HUDEP-2 (cell line): ENCODE measurements around the gene METTL9.
"Not testable (repeated sequence)": the region's sequence is repeated elsewhere in the genome, so short reads cannot be mapped to it uniquely, and the experiment has no call there.

ENCODE experiments used
- DNase-seq, 76 experiments: peaks; one replicate each; lab custom pipeline; 2025; ENCODE audit not compliant: unreplicated experiment in 76 of 76; lab: John Stamatoyannopoulos, UW

METTL9 gene

GRCh38 chr16:21599122-21600030 is at the start of gene METTL9:
METTL9 (plus strand) TSS chr16:21599577; CDS start chr16:21599734, 157 bp downstream.
- peak in 75 of 76 experiments; percentile 22 to 93 (median 85) for DNase-seq

DNA sequence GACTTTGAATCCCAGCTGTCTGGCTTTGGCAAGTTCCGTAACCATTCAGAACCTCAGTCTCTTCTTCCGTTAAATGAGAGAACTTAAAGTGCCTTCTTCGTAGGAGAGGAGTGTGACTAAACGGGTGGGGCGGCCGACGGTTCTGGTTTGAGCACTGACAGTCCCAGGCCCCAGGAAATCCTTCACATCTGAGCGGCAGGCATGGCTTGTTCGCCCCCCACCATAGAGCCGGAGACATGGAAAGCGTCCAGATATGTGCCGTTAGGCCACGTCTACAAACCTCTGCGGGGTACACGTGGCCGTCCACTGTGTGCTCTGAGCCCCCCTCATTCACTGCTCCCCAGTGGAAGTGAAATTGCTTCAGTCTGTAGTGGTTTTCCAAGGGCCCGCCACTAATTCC is 49.4 kb upstream of the METTL9 start:
- not testable (repeated sequence) for DNase-seq

- DNase-seq = not testable (repeated sequence)
Observed at GRCh38 chr16:21550435-21550834, 48.9 kb upstream of the METTL9 start.

DNA sequence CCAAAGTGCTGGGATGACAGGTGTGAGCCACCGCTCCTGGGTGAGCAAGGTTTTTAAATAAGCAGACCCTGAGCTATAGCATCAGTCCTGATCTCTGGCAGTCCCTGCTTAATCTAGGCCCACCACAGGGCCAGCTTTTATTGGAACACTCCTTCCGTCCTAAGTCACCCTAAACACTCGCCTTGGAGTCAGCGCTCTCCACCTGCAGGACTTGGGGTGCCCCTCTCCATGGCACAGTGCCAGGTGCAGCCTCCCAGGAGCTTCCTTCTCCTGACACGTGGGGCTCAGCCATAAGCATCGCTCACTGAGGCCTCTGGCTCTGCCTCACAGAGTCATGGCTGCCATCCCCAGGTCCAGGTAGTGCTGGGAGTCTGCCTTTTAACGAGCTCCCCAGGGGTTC is 48.3 kb upstream of the METTL9 start:
- DNase-seq = not testable (repeated sequence)

DNA sequence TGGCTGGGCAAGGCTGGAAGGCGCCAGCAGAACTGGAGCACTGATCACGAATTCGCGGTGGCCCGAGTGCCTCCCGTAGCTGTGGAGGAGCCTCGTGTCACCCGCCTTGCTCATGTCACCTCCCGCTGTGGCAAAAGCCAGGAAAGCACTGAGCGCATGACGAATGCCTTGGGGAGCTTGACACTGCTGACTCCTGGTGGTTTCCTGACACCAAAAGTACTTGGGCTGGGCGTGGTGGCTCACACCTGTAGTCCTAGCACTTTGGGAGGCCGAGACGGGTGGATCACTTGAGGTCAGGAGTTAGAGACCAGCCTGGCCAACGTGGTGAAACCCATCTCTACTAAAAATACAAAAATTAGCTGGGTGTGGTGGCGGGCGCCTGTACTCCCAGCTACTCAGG is 47.8 kb upstream of the METTL9 start:
- not testable (repeated sequence) for DNase-seq

GRCh38 chr16:21553481-21554296 is 45.7 kb upstream of the METTL9 start:
- not testable (repeated sequence) for DNase-seq

DNA sequence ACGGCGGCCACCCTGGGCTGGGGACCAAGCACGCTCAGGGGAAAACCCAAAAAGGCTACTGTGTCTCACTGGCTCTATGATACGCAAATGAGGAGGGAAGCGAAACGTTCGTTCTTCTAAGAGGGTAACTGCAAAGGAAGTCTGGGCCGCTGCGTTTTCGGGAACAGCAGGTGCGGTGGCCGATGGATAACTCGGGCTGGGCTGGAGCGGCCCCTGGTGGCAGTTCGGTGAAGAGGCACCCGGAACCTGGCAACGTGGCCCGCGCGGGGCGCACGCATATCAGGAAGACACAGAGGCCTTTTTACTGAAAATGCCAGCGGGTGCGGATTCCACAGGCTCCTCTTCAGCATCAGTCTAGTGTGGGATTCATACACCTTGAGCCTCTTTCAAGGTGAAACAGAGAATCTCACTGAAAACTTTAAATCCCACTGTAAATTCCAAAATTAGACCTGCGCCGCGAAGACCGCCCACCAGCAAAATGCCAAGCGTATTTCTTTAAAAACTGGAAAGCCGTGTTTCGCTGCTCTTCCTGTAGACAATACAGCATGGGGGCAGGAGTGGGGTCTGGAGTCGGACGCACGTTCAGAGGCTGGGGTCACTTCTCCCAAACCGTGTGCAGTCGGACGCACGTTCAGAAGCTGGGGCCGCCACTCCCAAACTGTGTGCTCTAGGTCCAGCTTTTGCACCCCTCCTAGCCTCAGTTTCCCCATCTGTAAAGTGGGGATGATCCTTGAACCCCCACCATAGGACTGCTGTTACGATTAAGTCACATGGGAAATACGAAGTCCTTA is 44.4 kb upstream of the METTL9 start:
- peak in 74 of 76 experiments; percentile 38 to 96 (median 86) for DNase-seq

DNA sequence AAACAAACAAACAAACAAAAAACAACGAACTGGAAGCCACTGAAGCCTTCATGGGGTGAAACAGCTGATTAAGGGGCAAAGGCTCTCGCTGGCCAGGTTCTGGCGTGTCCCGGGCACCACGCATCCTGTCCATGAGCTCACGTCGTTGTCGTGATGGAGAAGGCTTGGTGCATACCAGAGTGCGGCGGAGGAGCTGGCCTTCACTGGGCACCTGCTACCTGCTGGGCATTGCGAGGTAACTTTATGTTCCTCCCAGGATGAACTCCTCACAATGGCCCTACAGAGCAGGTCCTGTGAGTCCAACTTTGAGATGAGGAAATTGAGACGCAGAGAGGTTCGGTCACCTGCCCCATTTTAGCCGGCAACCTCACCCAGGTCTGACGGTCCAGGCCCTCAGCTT is 43.8 kb upstream of the METTL9 start:
- DNase-seq = not testable (repeated sequence)

DNA sequence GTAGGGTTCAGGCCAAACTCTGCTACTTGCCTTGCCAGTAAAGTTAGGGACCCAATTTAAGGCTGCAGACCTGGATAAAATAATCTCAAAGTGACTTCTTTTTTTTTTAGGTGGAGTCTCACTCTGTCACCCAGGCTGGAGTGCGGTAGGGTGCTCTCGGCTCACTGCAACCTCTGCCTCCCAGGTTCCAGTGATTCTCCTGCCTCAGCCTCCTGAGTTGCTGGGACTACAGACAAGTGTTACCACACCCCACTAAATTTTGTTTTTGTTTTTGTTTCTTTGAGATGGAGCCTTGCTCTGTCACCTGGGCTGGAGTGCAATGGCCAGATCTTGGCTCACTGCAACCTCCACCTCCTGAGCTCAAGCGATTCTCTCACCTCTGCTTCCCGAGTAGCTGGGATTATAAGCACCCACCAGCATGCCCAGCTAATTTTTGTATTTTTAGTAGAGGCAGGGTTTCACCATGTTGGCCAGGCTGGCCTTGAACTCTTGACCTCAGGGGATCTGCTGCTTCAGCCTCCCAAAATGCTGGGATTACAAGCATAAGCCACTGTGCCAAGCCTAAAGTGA is 43.3 kb upstream of the METTL9 start:
- DNase-seq = not testable (repeated sequence)

DNA sequence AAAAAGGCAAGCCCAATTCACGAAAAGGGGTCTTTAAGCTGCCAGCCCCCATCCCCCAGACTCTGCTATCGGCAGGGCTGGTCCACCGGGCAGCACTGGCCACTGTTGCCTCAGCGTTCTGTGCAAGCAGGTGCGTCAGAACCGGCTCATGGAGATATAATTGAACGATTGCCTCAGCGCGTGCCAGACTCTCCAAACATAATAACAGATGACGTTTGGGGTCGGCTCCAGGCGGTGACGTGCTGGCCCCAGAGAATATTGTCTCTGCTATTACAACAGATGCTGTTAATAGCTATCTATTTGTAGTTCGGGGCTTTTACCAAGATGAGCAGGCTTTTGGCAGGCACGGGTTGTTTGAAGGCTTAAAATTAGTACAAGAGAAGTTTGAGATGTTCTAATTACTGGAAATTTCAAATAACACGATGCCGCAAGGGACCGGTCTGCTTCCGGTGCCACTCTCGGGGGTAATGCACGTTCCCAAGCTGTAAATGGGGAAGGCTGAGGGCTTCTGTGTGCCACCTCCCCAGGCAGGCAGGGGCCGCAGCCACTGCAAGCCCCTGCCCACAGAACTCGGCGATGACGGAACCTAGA is 42.6 kb upstream of the METTL9 start:
- DNase-seq = not testable (repeated sequence)

- no peak for DNase-seq
Observed at GRCh38 chr16:21560462-21560861, 38.9 kb upstream of the METTL9 start.

DNA sequence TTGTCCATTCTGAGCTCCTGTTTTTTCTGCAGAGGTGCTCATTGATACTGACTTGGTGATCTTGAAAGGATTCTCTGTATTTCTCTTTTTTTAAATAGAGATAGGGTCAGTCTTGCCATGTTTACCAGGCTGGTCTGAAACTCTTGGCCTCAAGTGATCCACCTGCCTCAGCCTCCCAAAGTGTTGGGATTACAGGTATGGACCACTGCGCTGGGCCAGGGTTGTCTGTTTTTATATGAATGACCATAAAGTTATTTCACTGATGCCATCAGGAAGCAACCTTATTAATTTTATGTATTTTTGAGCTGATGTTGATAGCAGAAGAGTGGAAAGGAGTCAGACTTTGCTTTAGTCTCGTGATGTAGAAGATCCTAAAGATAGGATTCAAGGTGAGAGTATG is 35.7 kb upstream of the METTL9 start:
- DNase-seq = no peak

- DNase-seq = not testable (repeated sequence)
Observed at GRCh38 chr16:21564367-21564766, 35.0 kb upstream of the METTL9 start.

DNA sequence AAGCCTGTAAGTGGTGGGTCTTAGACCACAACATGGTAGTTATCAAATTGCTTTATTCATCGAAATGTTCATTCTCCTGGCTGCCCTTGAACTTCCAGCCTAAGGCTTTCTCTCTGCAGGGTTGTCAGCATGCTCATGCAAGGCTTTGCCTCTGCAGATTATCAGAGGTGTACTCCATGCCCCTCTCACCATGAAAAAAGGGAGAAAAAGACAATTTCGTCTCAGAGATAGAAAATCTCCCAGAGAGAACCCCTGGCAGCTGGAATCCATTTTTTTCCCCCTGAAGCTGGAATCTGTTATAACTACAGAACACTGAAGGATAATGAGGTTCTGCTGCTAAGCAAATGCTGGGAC is 33.9 kb upstream of the METTL9 start:
- no peak for DNase-seq

DNA sequence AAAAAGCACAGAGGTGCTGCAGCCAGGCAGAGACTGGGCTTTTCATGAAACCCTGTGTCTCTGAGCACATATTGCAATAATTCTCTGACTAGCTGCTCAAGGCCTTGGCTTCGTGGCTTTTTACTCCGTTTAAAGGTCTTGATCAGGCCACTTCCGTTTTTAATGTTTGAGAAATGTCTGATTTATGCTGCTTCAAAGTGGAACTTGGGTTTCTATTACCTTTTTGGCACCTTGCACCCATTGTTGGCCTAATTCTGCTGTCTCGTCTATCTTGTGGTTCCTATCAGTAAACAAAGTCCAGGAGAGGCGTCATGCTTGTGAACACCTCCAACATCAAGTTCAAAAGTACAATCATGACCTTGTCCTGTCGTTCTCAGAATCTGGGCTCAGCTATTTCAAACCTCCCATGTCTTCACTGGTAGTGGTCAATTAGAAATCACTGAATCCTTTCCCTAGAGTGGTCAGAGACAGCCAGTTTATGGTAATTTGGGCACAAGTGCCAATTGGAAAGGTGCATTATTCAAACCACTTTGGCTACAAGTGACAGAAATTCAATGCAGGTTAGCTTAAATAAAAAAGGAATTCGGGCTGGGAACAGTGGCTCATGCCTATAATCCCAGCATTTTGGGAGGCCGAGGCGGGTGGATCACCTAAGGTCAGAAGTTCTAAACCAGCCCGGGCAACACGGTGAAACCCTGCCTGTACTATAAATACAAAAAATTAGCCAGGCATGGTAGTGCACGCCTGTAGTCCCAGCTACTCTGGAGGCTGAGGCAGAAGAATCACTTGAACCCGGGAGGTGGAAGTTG is 33.3 kb upstream of the METTL9 start:
- no peak for DNase-seq

- no peak for DNase-seq
Observed at GRCh38 chr16:21566891-21567414, 32.4 kb upstream of the METTL9 start.

DNA sequence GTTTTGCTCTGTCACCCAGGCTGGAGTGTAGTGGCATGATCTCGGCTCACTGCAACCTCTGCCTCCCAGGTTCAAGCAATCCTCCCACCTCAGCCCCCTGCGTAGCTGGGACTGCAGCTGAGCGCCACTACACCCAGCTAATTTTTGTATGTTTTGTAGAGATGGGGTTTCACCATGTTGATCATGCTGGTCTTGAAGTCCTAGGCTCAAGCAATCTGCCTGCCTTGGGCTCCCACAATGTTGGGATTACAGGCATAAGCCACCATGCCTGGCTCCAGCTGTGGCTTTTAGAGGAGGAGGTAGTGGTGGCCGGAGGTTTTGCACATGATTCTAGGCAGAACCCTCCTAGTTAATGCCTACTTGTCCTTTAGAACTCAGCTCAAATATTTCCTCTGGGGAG is 31.9 kb upstream of the METTL9 start:
- not testable (repeated sequence) for DNase-seq

GRCh38 chr16:21568502-21569189 is 30.7 kb upstream of the METTL9 start:
- no peak for DNase-seq

- no peak for DNase-seq
Observed at GRCh38 chr16:21570676-21571017, 28.7 kb upstream of the METTL9 start.
